ENCODE results near the gene OSBPL8.

DNA sequence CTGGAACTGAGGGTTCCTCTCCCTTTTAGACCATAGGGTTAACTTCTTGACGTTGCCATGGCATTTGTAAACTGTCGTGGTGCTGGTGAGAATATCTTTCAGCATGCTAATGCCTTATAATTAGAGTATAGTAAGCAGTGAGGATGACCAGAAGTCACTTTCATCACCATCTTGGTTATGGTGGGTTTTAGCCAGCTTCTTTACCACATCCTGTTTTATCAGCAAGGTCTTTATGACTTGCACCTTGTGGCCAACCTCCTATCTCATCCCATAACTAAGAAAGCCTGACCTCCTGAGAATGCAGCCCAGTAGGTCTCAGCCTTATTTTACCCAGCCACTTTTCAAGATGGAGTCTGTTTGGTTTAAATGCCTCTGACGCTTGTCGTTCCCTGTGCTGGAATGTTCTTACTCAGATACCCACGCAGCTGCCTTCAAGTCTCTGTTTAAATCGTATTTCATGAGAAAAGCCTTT is 255.5 kb downstream of the OSBPL8 start:
- no peak for TF ChIP-seq CTCF (IDR thresholded peaks at IDR 0.05 in 4 of 5, conservative IDR thresholded peaks at IDR 0.05 in 1 of 5)
- no peak for TF ChIP-seq POLR2A (IDR thresholded peaks at IDR 0.05)
